Heart right ventricle (tissue), 16 donors: ENCODE results near the gene ENKUR. TPM values are rescaled to one million over a fixed set of nuclear protein-coding genes. Genes with fewer than 3 reads are reported as not detected.

Experiments used
- ATAC-seq, 8 donors: fragments of 200-7000 bp; cut with Tn5 transposase; one replicate each; pipeline ENCODE4 v1.9.1; 2020; ENCODE audit warnings: mild to moderate bottlenecking in 8 of 8, moderate library complexity in 8 of 8, moderate number of reproducible peaks in 1 of 8
- DNase-seq, 2 donors: peaks; one replicate each; pipeline ENCODE4 v3.0.0-alpha.2; 2020
- H3K27ac ChIP-seq, 10 donors: fragments of 200-600 bp; sonication (generic) in 2 of 10; one replicate each; pipeline versions ENCODE4 v1.5.0 to v1.8.0; 2020 to 2022; ENCODE audit warnings: mild to moderate bottlenecking in 3 of 10
- H3K27me3 ChIP-seq, 7 donors: fragments of 200-600 bp; one replicate each; pipeline ENCODE4 v1.8.0; 2021 to 2022; ENCODE audit warnings: mild to moderate bottlenecking in 2 of 7
- H3K36me3 ChIP-seq, 9 donors: fragments of 200-600 bp; sonication (generic) in 1 of 9; one replicate each; pipeline versions ENCODE4 v1.5.0 to v1.8.0; 2020 to 2022; ENCODE audit warnings: mild to moderate bottlenecking in 2 of 9
- H3K4me1 ChIP-seq, 9 donors: fragments of 200-600 bp; sonication (generic) in 1 of 9; one replicate each; pipeline versions ENCODE4 v1.5.0 to v1.8.0; 2020 to 2022; ENCODE audit warnings: mild to moderate bottlenecking in 4 of 9
- H3K4me3 ChIP-seq, 10 donors: fragments of 200-600 bp; sonication (generic) in 2 of 10; one replicate each; pipeline versions ENCODE4 v1.5.0 to v1.8.0; 2020 to 2022; ENCODE audit warnings: mild to moderate bottlenecking in 7 of 10, moderate library complexity in 2 of 10
- H3K9me3 ChIP-seq, 11 donors: fragments of 200-600 bp in 10 of 11; sonication (generic) in 2 of 11; one replicate each; pipeline versions ENCODE4 v1.5.0 to v1.8.0; 2013 to 2022; ENCODE audit warnings: mild to moderate bottlenecking in 2 of 11, control low read depth in 1 of 11, moderate library complexity in 1 of 11
- WGBS, 2 donors: extraction: QIAGEN DNeasy Blood & Tissue Kit; methylation state at CpG; one replicate each; pipeline ENCODE4 v1.1.7; 2013; ENCODE audit warnings: inconsistent platforms in 1 of 2; 5-methylcytosine and 5-hydroxymethylcytosine counted together
- intact Hi-C, 10 donors: fragments of 100-400 bp; cut with DNase I; formaldehyde crosslinking; loops; one replicate each; pipeline versions ENCODE4 v1.11.1 to v1.14.2; 2022
- polyA plus RNA-seq, 2 donors: library from polyadenylated mRNA; stranded (reverse); fragments of 200-250 nt; gene quantifications; one replicate each; pipeline ENCODE4 v1.2.3, GENCODE V29; 2013
- total RNA-seq, 10 donors: library from RNA; stranded (reverse); fragmentation: NEBNext Ultra II Directional in 3 of 10; extraction: Animal tissue kit (Norgen Biotek cat#: 25700) in 3 of 10; gene quantifications; one replicate each; pipeline versions ENCODE4 v1.2.1 to v1.2.4, GENCODE V29; 2021 to 2023
- TF ChIP-seq, protein P1 (sequence below), 9 donors: fragments of 200-600 bp; sonication (generic) in 2 of 9; IDR thresholded peaks; one replicate each; pipeline versions ENCODE4 v1.5.0 to v1.8.0; 2021 to 2022; ENCODE audit warnings: antibody characterized with exemption in 9 of 9, mild to moderate bottlenecking in 5 of 9, moderate library complexity in 1 of 9
- donor health status: Arrhythmogenic right ventricular cardiomyopathy.
- donor health status: ischemic (EF 13 %, LVEDD 7.1; RV severe dilation, severe dysfunction).
- donor health status: healthy with polysubstance abuse.
- donor health status: DM: no; HTN: yes; CAD: no.
- donor health status: DM: no; HTN: no; CAD: no.
- donor health status: ischemic (EF 25% LVEDD 6.9; RV normal size, moderate dysfunction).
- donor health status: ischemic (EF 25% LVEDD 5.7; RV mildly dilated, moderate dysfunction).
- donor health status: healthy.
- donor health status: DM: yes; HTN: yes; CAD: no.
- donor health status: Ischemic cardiomyopathy.
- donor health status: ischemic (EF 35%, LVEDD 5.7; RV mildly dilated, moderate dysfunction).
- donor health status: nonischemic (EF 11% LVEDD 7.7; RV severe dilation, severe dysfunction).
- donor health status: DM: yes; HTN: yes; CAD: no.
- donor health status: PGD.
- donor health status: ischemic (EF 29% LVEDD 5.4; RV normal size, mild dysfunction).
- donor health status: nonischemic (EF 23%, LVEDD 6.1; RV moderate dilation, normal function).

Gene ENKUR
- total and polyA plus RNA-seq, 12 donors, result 0.10 TPM; not detected in 11

GRCh38 chr10:25018703-25019102 lies 2.7 kb upstream of the ENKUR start:
- intact Hi-C loops, result loop anchor here in 3 of 10 donors (5.0 to 10.0 kb wide), 3 partner anchors 64 to 296 kb away; partner anchors contain the start of gene ARHGAP21 (in 2 of the 3)
- DNase-seq (no peak), ATAC-seq (no peak)
- no peaks in the 10 kb centered on the region for H3K9me3 ChIP-seq
- H3K27me3 ChIP-seq, result no peaks in the 10 kb centered on the region
- no peak overlapping the region for H3K27ac ChIP-seq
- TF ChIP-seq, protein P1, sequence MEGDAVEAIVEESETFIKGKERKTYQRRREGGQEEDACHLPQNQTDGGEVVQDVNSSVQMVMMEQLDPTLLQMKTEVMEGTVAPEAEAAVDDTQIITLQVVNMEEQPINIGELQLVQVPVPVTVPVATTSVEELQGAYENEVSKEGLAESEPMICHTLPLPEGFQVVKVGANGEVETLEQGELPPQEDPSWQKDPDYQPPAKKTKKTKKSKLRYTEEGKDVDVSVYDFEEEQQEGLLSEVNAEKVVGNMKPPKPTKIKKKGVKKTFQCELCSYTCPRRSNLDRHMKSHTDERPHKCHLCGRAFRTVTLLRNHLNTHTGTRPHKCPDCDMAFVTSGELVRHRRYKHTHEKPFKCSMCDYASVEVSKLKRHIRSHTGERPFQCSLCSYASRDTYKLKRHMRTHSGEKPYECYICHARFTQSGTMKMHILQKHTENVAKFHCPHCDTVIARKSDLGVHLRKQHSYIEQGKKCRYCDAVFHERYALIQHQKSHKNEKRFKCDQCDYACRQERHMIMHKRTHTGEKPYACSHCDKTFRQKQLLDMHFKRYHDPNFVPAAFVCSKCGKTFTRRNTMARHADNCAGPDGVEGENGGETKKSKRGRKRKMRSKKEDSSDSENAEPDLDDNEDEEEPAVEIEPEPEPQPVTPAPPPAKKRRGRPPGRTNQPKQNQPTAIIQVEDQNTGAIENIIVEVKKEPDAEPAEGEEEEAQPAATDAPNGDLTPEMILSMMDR (IDR thresholded peaks at IDR 0.05), result no peak
- no peak overlapping the region for H3K4me3 ChIP-seq
- WGBS, 2 donors, result 98 to 100% methylated on average over 3 of the region's 3 CpGs
- H3K4me1 ChIP-seq, result peaks cover 0 to 34% (median 18%) of the 10 kb centered on the region in 9 donors
- no peaks in the 10 kb centered on the region for H3K36me3 ChIP-seq

DNA sequence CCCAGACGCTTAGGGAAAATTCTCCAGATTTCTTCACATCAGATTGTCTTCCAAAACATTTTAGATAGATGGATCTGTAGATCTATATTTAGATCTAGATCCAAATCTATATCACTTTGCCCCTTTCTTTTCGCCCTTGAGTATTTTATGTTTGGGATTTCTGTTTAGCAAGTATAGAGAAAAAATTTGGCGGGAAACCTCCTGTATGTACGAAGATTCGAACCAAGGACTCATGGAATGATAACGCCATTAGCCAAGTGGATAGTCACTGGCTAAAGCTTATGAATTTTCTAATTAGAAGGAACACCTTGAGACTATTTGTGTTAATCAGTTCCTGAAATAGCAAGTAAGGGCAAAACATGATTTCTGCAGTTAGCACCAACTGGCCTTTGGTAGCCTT lies 1.7 kb upstream of the ENKUR start:
- TF ChIP-seq, protein P1 (IDR thresholded peaks at IDR 0.05), result no peak
- ATAC-seq (no peak), DNase-seq (no peak)
- Histone ChIP-seq H3K27me3 (no peaks in the 10 kb centered on the region), H3K4me1 (peaks cover 0 to 25% (median 18%) of the 10 kb centered on the region in 9 donors), H3K4me3 (peak overlapping the region in 8 of 10 donors; percentile 61 to 83 (median 70)), H3K27ac (peak overlapping the region in 9 of 10 donors; percentile 88 to 95 (median 92)), H3K36me3 (no peaks in the 10 kb centered on the region), H3K9me3 (no peaks in the 10 kb centered on the region)
- WGBS, 2 donors, result 96% methylated on average over 6 of the region's 6 CpGs
- intact Hi-C loops, result loop anchor here in 5 of 10 donors (2.0 to 10.0 kb wide), 5 partner anchors 65 to 295 kb away; partner anchors contain the start of gene ARHGAP21 (in 3 of the 5)

DNA sequence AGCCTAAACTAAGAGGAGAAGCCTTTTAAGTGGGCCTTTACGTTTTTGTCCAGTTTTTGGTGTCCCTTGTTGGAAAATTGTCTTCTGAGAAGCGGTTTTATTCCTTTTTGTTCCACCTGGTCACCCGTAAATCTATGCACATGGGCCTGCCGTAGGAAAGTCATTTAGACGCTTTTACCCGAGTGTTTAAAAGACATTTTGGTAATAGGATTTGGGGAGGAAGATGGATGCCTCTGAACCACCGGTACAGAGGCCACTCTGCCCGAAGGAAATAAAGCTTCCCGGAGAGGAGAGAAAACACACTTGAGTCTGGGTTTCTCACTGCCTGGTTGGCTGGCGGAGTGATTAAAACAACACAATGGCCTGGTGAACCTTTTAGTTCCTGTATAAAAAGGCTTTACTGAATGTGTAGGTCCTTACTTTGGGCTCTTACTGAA lies 1.2 kb upstream of the ENKUR start:
- no peaks in the 10 kb centered on the region for H3K36me3 ChIP-seq
- intact Hi-C loops, result loop anchor here in 5 of 10 donors (2.0 to 10.0 kb wide), 5 partner anchors 65 to 295 kb away; partner anchors contain the start of gene ARHGAP21 (in 3 of the 5)
- H3K9me3 ChIP-seq, result no peaks in the 10 kb centered on the region
- peak overlapping the region; percentile 61 to 83 (median 70) for H3K4me3 ChIP-seq
- DNase-seq (peak in 1 of 2 donors; percentile 14), ATAC-seq (peak in 2 of 8 donors; percentile 3 to 6)
- H3K27me3 ChIP-seq, result no peaks in the 10 kb centered on the region
- peak overlapping the region; percentile 75 to 95 (median 92) for H3K27ac ChIP-seq
- 5 to 6% methylated on average over 10 of the region's 10 CpGs for WGBS, 2 donors
- H3K4me1 ChIP-seq, result peaks cover 0 to 21% (median 13%) of the 10 kb centered on the region in 9 donors
- TF ChIP-seq, protein P1 (IDR thresholded peaks at IDR 0.05), result no peak

GRCh38 chr10:25016376-25017153 lies 607 bp upstream of the ENKUR start, which contains the start of gene THNSL1:
THNSL1 (plus strand) TSS chr10:25016612; CDS start chr10:25023224, 6,612 bp downstream.
- no peaks in the 10 kb centered on the region for H3K9me3 ChIP-seq
- peak within 1 kb of the TSS; percentile 61 to 83 (median 70) for H3K4me3 ChIP-seq
- peaks cover 0 to 18% (median 13%) of the 10 kb centered on the region in 9 donors for H3K4me1 ChIP-seq
- peak within 1 kb of the TSS; percentile 75 to 95 (median 92) for H3K27ac ChIP-seq
- no peaks in the 10 kb centered on the region for H3K36me3 ChIP-seq
- TF ChIP-seq, protein P1 (IDR thresholded peaks at IDR 0.05), result no peak
- WGBS, 2 donors, result 0% methylated on average over 69 of the region's 69 CpGs
- DNase-seq (peak; percentile 99), ATAC-seq (peak; percentile 99 to 100 (median 99))
- H3K27me3 ChIP-seq, result no peaks in the 10 kb centered on the region
- intact Hi-C loops, result loop anchor here in 6 of 10 donors (1.0 to 10.0 kb wide), 6 partner anchors 66 to 294 kb away; partner anchors contain the start of gene ARHGAP21 (in 3 of the 6)
